ENCODE data around the gene MARCO. TPM values are rescaled to one million over a fixed set of nuclear protein-coding genes. Genes with fewer than 3 reads are reported as not detected.
A peak's percentile ranks its signal among the peaks of the same experiment; 100 is the strongest.

MARCO gene
- polyA plus RNA-seq, 1 experiment, result not detected

DNA sequence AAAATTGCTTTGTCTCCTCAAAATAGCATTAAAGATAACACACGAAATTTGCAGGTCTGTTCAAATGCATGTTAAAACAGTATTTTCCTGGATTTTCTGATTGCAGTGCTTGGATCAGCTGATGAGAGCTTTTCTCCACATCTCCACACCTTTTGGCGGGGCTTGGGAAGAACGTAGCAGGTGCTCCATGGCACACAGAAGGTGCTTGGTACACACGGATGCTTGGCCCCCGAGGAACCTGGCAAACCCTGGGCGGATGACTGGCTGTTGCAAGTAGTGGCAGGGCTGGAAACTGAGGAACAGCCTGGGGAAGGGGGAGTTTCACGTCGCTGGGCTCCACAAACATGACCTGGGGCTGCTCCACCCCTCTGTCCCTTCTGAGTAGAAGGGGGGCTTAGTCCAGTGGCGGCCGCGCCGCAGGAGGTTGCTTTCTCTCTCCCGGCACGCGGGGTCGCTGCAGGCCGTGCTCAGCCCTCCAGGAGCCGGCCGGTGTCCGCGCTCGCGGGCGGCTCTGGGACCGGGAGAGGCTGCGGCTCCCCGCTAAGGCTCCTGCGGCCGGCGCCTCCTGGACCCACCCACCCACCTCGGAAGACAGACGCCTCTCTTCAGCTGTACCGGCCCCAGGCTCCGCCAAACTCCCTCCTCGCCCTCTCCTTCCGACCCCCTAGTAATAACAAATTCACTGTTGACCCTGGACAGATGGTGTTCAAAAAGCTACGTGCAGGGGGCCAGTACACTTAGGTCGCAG is 69.3 kb downstream of the MARCO start:
- DNase-seq (ENCODE audit: low read depth, low spot score), result no peak
- H3K27me3 ChIP-seq (ENCODE audit: control insufficient read depth, insufficient read depth, low read length), result peaks cover 4% of the 10 kb centered on the region
- CTCF ChIA-PET, result interaction anchor here (0.6 to 2.8 kb wide), 22 partner anchors 14 to 1284 kb away, joined by 3 to 29 read pairs (median 5); no protein-coding TSS in a partner anchor
- TF ChIP-seq, protein P1, sequence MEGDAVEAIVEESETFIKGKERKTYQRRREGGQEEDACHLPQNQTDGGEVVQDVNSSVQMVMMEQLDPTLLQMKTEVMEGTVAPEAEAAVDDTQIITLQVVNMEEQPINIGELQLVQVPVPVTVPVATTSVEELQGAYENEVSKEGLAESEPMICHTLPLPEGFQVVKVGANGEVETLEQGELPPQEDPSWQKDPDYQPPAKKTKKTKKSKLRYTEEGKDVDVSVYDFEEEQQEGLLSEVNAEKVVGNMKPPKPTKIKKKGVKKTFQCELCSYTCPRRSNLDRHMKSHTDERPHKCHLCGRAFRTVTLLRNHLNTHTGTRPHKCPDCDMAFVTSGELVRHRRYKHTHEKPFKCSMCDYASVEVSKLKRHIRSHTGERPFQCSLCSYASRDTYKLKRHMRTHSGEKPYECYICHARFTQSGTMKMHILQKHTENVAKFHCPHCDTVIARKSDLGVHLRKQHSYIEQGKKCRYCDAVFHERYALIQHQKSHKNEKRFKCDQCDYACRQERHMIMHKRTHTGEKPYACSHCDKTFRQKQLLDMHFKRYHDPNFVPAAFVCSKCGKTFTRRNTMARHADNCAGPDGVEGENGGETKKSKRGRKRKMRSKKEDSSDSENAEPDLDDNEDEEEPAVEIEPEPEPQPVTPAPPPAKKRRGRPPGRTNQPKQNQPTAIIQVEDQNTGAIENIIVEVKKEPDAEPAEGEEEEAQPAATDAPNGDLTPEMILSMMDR (IDR thresholded peaks at IDR 0.05; ENCODE audit: low read depth, low read length), result peak; percentile 53
- no peak overlapping the region for H3K4me3 ChIP-seq (ENCODE audit: low read depth, low read length)
- no peak overlapping the region for H3K27ac ChIP-seq (ENCODE audit: low read depth, low read length)
- no peaks in the 10 kb centered on the region for H3K9me3 ChIP-seq (ENCODE audit: control insufficient read depth, insufficient read depth, low read length)
- POLR2A ChIA-PET, result no interaction called here

DNA sequence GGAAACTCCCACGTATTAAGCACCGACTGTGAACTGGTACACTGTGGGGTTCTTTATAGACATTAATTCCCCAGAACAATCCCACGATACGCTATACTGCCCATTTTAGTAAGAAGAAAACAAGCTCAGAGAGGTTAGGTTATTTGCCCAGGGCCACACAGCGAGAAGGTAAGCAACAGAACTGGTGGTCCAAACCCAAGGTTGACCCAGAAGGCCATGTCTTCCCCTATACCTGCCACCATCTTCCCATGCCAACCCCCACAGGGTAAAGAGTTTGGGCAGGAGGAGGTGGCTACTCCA is 69.9 kb downstream of the MARCO start:
- TF ChIP-seq, protein P1 (IDR thresholded peaks at IDR 0.05; ENCODE audit: low read depth, low read length), result no peak
- peaks cover 4% of the 10 kb centered on the region for H3K27me3 ChIP-seq (ENCODE audit: control insufficient read depth, insufficient read depth, low read length)
- CTCF ChIA-PET, result interaction anchor here (0.6 to 2.8 kb wide), 19 partner anchors 13 to 1284 kb away, joined by 3 to 29 read pairs (median 5); no protein-coding TSS in a partner anchor
- POLR2A ChIA-PET, result no interaction called here
- H3K9me3 ChIP-seq (ENCODE audit: control insufficient read depth, insufficient read depth, low read length), result no peaks in the 10 kb centered on the region
- H3K27ac ChIP-seq (ENCODE audit: low read depth, low read length), result no peak overlapping the region
- no peak for DNase-seq (ENCODE audit: low read depth, low spot score)
- no peak overlapping the region for H3K4me3 ChIP-seq (ENCODE audit: low read depth, low read length)

DNA sequence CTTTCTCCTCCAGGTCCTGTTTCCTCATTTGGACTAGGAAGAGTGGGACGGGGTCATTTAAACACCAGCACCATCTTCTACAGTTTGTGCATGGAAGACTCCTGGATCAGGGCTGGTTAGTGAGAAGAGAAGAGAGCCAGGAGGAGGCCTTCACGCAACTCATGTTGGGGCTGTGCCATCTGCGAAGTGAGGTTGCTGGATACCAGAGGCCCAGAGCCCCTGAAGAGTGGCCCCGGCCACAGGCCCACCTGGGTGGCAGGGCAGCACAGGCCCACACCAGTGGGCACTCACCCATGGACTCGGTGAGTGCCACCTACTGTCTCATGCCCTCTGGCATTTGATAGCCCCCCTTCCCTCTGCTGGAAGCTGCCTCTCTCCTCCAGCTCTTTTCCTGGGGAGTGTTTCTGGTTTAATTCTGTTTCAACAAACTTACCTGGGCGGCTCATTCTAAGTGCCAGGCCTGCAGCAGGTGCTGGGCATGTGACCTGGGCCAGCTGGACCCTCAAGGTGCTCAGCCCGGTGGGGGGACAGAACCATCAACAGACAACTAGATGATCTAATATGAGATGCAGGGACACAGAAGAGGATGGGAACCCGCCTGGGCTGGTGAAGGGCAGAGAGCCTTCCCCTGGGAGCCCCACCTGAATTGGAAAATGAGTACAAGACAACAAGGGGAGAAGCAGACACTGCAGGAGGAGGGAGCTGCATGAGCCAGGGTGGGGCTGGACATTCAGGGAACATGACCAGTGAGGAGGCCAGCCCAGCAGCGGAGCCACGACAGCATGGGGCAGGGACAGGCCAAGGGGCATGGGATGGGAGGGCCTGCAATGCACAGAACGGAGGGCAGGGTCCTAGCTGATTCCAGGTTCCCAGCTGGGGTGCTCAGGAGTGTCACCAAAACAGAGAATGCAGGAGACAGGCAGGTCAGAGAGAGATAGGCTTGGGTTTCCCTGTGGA is 70.6 kb downstream of the MARCO start:
- no peak overlapping the region for H3K27ac ChIP-seq (ENCODE audit: low read depth, low read length)
- H3K9me3 ChIP-seq (ENCODE audit: control insufficient read depth, insufficient read depth, low read length), result no peaks in the 10 kb centered on the region
- POLR2A ChIA-PET, result no interaction called here
- TF ChIP-seq, protein P1 (IDR thresholded peaks at IDR 0.05; ENCODE audit: low read depth, low read length), result no peak
- CTCF ChIA-PET, result interaction anchor here (0.7 to 2.8 kb wide), 10 partner anchors 14 to 1283 kb away, joined by 3 to 29 read pairs (median 5); no protein-coding TSS in a partner anchor
- no peak for DNase-seq (ENCODE audit: low read depth, low spot score)
- H3K4me3 ChIP-seq (ENCODE audit: low read depth, low read length), result no peak overlapping the region
- peaks cover 7% of the 10 kb centered on the region for H3K27me3 ChIP-seq (ENCODE audit: control insufficient read depth, insufficient read depth, low read length)

DNA sequence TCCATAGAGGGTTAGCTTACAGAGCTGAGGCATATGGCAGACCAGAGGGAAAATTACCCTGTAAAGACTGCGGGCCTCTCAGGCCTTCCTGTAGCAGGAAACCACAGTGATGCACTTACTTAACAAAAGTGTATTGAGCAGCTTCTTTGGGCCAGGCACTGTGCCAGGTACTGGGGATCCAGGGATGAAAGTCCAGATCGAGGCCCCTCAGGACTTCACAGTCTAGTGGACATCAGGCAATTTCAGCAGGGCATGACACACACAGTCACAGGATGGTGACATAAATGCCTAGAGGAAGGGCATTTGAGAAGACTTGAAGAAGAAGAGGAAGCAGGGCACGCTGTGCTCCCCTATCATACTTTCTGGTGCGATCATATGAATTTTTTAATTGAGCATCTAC is 71.7 kb downstream of the MARCO start:
- CTCF ChIA-PET, result no interaction called here
- no peaks in the 10 kb centered on the region for H3K9me3 ChIP-seq (ENCODE audit: control insufficient read depth, insufficient read depth, low read length)
- POLR2A ChIA-PET, result no interaction called here
- no peak overlapping the region for H3K27ac ChIP-seq (ENCODE audit: low read depth, low read length)
- DNase-seq (ENCODE audit: low read depth, low spot score), result no peak
- no peak overlapping the region for H3K4me3 ChIP-seq (ENCODE audit: low read depth, low read length)
- H3K27me3 ChIP-seq (ENCODE audit: control insufficient read depth, insufficient read depth, low read length), result peaks cover 7% of the 10 kb centered on the region
- TF ChIP-seq, protein P1 (IDR thresholded peaks at IDR 0.05; ENCODE audit: low read depth, low read length), result no peak

All from AG04450 (cell line).